GM19025 (cell line): ENCODE data around the gene OXSR1.
"Not testable (repeated sequence)": the region's sequence is repeated elsewhere in the genome, so short reads cannot be mapped to it uniquely, and the experiment has no call there.

Experiments used
- ATAC-seq: cut with Tn5 transposase; IDR thresholded peaks from one replicate; pipeline ENCODE4 v1.9.1; 2021; ENCODE audit warnings: mild to moderate bottlenecking, low read depth, moderate library complexity; ENCODE audit not compliant: unreplicated experiment

The OXSR1 gene

DNA sequence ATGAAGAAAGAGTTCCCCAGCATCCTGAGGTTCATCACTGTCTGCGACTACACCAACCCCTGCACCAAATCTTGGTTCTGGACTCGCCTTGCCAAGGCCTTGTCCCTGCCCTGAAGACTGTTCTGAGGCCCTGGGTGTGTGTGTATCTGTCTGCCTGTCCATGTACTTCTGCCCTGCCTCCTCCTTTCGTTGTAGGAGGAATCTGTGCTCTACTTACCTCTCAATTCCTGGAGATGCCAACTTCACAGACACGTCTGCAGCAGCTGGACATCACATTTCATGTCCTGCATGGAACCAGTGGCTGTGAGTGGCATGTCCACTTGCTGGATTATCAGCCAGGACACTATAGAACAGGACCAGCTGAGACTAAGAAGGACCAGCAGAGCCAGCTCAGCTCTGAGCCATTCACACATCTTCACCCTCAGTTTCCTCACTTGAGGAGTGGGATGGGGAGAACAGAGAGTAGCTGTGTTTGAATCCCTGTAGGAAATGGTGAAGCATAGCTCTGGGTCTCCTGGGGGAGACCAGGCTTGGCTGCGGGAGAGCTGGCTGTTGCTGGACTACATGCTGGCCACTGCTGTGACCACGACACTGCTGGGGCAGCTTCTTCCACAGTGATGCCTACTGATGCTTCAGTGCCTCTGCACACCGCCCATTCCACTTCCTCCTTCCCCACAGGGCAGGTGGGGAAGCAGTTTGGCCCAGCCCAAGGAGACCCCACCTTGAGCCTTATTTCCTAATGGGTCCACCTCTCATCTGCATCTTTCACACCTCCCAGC lies 24.0 kb upstream of the OXSR1 start:
- ATAC-seq, result no peak

DNA sequence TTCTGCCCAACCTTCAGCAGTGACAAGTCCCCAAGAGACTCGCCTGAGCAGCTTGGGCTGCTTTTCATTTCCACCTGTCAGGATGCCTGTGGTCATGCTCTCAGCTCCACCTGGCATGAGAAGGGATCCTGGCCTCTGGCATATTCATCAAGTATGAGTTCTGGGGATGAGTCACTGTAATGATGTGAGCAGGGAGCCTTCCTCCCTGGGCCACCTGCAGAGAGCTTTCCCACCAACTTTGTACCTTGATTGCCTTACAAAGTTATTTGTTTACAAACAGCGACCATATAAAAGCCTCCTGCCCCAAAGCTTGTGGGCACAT lies 23.4 kb upstream of the OXSR1 start:
- ATAC-seq, result no peak

GRCh38 chr3:38142959-38143358 lies 22.4 kb upstream of the OXSR1 start:
- no peak for ATAC-seq

GRCh38 chr3:38143511-38143910 lies 21.8 kb upstream of the OXSR1 start:
- ATAC-seq, result no peak

DNA sequence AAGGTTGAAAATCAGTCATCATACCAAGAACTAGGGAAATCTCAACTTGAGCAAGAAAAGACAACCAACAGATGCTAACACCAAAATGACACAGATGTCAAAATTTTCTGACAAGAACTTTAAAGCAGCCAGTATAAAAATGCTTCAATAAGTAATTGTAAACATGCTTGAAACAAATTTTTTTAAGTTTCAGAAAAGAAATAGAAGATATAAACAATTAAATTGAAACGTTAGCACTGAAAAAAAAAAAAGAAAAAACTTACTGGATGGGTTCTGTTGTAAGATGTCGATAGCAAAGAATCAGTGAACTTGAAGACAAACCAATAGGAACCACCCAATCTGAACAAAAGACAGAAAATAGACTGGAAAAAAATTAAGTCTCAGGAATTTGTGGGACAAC lies 18.8 kb upstream of the OXSR1 start:
- ATAC-seq, result no peak

DNA sequence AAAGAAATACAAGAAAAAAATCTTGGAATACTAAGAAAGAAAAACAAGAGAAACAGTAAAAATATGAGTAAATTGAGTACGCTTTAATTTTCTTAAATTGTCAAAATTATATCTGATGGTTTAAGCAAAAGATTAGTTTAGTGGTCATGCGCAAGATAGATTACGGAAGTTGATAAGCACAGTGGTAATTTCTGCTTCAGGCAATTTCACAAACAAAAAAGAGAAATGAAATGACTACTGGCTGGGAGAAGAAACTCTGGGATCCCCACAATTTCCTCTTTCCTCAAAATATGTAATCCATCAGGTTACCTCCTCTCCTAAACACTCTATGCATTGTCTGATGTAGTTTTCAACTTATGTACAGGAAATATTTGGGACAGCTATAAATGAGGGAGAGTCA lies 17.9 kb upstream of the OXSR1 start:
- ATAC-seq, result no peak

GRCh38 chr3:38148311-38148882 lies 16.9 kb upstream of the OXSR1 start:
- no peak for ATAC-seq

GRCh38 chr3:38149708-38150107 lies 15.6 kb upstream of the OXSR1 start:
- ATAC-seq, result no peak

DNA sequence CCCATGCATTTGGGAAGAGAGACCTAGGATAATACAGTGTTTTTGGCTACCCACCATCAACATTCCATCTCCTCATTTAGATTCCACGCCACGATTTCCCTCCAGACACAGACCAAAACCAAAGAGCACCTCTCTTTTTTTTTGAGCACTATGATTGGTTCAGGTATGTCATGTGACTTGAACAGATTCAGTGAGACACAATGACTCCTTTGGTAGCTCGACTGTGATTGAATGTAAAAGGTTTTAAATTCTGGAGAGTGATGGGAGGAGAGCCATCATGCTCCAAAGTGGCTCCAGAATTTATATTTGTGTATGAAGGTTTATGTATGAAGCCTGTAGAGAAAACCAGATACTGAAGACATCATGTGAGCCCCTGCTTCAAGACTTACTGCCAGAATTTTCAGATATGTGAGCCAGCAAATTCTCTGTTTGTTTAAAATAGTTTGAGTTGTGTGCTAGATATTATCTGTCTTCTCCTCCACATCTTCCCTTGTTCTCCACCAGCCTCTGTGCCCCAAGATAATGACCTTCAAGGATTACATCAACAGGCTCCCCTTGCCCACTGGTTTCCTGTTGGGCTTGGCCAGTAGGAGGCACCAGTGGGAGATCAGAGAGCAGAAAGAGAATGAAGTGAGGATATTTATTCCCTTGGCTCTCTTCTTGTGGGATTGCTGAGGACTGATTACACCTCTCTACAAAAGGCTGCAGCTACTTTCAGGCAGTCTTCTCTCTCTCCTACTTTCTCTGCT lies 14.4 kb upstream of the OXSR1 start:
- ATAC-seq, result no peak

DNA sequence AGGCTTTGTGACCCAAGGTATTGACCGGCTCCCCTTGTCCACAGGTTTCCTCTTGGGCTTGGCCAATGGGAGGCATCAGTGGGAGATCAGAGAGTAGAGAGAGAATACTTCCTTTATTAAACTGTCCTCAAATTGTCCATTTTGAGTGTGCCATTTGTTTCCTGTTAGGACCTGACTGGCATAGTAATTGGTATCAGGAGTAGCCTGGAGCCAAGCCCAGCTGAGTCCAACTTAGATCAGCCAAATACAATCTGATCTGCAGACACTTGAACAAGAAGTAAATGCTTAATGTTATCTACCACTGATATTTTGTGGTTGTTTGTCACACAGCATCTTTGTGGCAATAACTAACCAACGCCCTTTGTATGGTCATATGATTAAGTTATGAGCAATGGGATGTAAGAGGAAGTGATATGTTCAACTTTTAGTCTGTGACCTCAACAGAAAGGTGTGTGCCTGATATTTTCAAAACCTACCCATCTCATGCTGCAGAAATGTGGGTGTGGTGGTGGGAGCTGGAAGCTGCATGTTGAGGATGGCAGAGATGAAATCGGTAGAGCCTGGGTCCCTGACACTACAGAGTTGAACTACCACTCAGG lies 13.6 kb upstream of the OXSR1 start:
- ATAC-seq, result no peak

- no peak for ATAC-seq
Measured at GRCh38 chr3:38152609-38153008, 12.7 kb upstream of the OXSR1 start.

- ATAC-seq, result no peak
Measured at GRCh38 chr3:38153221-38153620, 12.1 kb upstream of the OXSR1 start.

DNA sequence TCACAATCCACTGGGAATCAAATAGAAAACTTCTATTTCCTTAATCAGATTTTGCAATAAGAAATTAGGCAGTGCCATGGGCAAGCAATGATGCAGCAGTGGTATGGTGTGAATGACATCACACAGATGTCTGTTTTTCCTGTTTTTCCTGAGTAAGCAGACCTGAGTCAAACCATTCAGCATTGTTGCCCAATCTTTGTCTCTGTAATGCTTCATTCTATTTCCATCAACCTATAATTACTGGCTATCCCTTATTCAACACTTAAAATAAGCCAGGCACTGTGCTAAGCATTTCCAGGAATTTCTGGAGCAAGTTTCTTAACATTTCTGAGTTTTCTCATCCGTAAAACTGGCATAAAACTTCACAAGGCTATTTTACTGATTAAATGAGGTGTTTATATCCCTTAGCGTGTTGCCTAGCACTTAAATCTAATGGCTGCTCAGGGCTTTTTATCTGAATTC lies 11.3 kb upstream of the OXSR1 start:
- no peak for ATAC-seq

GRCh38 chr3:38154625-38155255 lies 10.6 kb upstream of the OXSR1 start:
- ATAC-seq, result no peak

DNA sequence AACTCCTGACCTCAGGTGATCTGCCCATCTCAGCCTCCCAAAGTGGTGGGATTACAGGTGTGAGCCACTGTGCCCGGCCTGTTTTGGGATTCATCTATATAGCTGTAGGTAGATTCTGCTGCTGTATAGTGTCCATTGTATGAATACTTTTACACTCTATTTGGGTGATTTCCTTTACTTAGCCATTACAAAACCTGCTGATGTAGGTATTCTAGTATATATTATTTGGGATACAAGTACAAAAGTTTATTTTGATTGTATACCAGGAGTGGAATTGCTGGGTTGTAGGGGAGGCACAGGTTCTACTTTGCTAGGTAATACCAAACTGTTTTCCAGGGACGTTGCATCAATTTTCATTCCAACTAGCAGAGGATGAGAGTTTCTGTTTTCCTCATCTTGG lies 9.5 kb upstream of the OXSR1 start:
- no peak for ATAC-seq

GRCh38 chr3:38157117-38157516 lies 8.2 kb upstream of the OXSR1 start:
- ATAC-seq, result no peak

DNA sequence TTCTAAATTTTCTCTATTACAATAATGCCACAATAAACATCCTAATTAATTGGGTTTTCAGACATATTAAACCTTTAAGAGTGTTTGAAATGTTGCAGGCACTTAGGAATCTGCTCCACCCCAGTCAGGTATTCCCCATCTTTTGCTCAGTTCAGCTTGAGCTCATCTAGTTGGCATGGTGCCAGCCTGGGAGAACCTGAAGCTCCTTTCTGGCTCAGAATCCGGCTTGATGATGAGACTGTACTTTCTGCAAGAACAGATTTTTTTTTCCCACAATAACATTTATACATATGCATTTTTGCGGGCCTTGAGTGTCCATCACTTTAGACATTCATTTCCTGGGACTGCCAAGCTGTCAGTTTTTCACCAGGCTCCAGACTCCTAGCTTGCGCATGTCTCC lies 7.7 kb upstream of the OXSR1 start:
- no peak for ATAC-seq

GRCh38 chr3:38158472-38158871 lies 6.9 kb upstream of the OXSR1 start:
- ATAC-seq, result no peak

DNA sequence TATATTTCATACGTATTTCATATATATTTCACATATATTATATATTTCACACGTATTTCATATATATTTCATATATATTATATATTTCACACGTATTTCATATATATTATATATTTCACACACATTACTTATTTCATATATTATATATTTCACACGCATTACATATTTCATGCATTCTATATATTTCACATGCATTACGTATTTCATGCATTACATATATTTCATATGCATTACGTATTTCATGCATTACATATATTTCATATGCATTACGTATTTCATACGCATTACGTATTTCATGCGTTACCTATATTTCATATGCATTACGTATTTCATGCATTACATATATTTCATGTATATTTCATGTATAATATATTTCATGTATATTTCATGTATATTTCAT lies 4.6 kb upstream of the OXSR1 start:
- ATAC-seq, result not testable (repeated sequence)

- no peak for ATAC-seq
Measured at GRCh38 chr3:38163117-38163840, 2.1 kb upstream of the OXSR1 start.
